Stimulated activated CD4-positive, alpha-beta T cell treated with anti-CD3 and anti-CD28 coated beads, TNF-alpha, amount 100 ng/mL, for 24 hours (primary cell): Measurements from ENCODE around the gene PDE6B.
"Not testable (repeated sequence)": the region's sequence is repeated elsewhere in the genome, so short reads cannot be mapped to it uniquely, and the experiment has no call there.

ENCODE experiments used
- DNase-seq, 3 experiments: peaks; one replicate each; pipeline ENCODE4 v3.0.0-alpha.2; 2020; ENCODE audit warnings: low read depth in 3 of 3

The PDE6B gene

DNA sequence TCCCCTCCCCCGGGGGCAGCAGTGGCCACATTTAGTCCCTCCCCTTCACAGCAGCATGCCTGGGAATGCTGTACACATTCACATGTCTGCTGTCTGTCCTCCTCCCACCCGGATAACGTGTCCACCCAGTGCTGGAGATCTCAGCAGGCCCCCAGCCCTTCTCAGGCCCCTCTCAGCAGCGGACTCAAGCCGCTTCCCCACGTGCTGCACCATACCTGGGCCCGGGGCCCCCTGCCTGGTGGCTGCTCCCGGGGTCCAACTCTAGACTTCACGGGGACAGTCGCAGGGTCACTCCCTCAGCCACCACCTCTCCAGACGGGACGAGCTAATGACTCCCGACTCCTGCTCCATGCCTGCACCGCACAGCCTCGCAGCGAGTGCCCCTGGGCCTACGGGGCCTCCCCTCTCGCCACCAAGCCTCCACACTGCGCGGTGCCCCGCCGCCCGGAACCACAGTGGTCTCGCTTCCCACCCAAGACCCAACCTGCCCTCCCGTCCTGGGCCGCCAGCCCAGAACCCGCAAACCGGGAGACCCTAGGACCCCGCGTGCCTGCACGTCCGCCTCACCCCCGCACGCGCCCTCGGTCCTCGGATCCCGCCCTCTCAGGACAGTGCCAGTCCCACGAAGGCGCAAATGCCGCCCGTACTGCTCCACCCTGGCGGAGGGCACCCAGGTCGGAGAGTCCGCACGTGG is 79.0 kb downstream of the PDE6B start:
- no peak for DNase-seq

DNA sequence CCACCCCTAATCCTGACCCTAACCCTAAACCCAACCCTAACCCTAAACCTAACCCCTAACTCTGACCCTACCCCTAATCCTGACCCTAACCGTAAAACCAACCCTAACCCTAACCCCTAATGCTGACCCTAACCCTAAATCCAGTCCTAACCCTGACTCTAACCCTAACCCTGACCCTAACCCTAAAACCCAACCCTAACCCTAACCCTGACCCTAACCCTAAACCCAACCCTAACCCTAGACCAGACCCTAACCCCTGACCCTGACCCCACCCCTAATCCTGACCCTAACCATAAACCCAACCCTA is 79.6 kb downstream of the PDE6B start:
- DNase-seq: no peak

DNA sequence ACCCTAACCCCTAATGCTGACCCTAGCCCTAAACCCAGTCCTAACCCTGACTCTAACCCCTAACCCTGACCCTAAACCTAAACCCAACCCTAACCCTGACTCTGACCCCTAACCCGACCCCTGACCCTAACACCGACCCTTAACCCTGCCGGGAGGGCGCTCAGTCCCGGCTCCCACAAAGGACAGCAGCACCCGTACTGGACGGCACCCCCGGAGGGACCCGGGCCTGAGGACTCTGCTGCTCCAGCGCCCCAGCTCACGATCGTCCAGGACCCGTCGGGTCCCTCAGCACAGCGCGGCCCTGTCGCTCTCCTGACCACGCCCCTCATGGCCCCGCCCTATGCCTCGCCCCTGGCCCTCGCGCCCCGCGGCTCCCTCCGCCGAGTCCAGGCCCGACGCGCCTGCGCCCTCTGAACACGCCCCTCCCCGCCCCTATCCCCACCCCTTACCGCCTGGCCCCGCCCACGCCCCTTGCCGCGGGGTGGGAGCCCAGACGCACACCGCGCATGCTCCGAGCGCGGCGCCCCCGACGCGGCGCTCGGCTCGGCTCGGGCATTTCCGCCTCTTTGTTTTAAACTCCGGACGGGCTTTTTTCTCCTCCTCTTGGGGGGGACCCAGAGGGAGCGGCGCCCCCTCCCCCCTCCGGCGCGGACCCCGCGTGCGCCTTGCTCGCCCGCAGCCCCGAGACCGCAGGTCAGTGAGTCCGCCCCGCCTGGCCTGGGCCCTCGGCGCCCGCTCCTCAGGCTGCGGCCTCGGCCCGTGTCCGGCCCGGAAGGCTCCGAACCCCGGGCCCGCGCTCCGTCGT is 80.1 kb downstream of the PDE6B start, which contains the start of gene PCGF3:
Gene PCGF3, plus strand, starts transcription at position 555 of the 805 bp plus-strand sequence. CDS start 27,849 bp downstream, outside the sequence.
- peak; percentile 94 to 97 (median 94) for DNase-seq

DNA sequence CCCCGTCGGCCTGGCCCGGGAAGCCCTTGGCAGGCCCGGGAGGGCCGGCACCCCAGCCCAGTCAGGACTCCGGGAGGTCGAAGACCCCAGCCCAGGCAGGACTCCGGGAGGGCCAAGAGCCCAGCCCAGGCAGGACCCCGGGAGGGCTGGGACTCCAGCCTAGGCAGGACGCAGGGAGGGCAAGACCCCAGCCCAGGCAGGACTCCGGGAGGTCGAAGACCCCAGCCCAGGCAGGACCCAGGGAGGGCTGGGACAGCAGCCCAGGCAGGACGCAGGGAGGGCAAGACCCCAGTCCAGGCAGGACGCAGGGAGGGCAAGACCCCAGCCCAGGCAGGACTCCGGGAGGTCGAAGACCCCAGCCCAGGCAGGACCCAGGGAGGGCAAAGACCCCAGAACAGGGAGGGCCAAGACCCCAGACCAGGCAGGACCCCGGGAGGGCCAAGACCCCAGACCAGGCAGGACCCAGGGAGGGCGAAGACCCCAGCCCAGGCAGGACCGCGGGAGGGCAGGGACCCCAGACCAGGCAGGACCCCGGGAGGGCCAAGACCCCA is 80.8 kb downstream of the PDE6B start:
- not testable (repeated sequence) for DNase-seq

DNA sequence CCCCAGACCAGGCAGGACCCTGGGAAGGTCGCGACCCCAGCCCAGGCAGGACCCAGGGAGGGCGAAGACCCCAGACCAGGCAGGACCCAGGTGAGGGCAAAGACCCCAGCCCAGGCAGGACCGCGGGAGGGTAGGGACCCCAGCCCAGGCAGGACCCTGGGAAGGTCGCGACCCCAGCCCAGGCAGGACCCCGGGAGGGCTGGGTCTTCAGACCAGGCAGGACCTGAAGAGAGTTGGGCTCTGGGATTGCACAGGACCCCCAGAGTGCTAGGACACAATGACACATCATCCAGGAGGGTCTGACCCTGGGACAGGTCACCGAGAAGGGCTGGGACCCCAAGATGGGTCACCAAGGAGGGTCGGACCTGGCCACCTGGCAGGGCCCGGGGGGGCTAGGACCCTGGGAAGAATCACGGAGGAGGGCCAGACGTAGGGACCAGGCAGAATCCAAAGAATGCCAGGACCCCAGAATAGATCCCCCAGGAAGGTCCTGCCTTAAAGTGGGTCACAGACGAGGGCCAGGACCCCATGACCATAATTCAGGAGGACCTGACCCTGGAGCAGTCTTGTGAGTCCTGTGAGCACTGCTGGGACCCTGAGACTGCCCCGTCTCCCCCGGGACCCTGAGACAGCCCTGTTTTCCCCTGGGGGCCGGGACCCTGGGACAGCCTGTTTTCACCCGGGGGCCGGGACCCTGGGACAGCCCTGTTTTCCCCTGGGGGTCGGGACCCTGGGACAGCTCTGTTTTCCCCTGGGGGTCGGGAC is 81.6 kb downstream of the PDE6B start:
- DNase-seq: no peak

DNA sequence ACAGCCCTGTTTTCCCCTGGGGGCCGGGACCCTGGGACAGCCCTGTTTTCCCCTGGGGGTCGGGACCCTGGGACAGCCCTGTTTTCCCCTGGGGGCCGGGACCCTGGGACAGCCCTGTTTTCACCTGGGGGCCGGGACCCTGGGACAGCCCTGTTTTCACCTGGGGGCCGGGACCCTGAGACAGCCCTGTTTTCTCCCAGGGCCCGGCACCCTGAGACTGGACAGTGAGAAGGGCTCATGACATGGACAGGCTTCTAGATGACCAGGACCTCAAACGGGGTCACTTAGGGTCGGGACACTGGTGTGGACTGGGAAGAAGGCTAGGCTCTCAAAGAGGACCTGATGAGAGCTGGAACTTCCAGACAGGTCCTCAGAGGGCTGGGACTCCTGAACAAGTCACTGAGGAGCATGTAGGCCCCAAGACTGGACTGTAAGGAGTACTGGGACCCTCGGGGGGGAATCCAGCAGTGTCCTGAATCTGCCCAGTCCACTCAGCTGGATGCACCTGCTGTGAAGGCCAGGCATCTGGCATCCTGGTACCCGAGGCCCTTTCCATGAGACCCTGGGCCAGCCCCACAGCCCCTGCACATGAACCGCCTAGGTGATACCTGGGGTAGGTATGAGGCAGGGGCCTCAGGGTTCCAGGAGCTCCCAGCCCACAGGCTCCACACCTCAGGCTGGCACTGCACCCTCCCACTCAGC is 82.7 kb downstream of the PDE6B start:
- no peak for DNase-seq

DNA sequence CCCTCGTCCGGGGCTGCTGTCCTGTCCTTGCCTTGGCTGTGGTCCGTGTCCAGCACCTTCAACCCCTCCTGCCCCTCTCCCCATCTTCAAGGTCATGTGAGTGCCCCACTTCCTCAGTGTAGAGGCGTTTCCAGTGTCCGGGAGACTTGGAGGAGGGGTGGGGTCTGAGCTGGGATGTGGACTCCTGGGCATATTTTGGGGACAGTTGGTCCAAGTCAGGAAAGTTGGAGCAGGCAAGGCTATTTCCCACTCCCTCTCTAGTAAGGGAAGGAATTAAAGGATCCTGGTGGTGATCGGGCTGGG is 83.2 kb downstream of the PDE6B start:
- no peak for DNase-seq

DNA sequence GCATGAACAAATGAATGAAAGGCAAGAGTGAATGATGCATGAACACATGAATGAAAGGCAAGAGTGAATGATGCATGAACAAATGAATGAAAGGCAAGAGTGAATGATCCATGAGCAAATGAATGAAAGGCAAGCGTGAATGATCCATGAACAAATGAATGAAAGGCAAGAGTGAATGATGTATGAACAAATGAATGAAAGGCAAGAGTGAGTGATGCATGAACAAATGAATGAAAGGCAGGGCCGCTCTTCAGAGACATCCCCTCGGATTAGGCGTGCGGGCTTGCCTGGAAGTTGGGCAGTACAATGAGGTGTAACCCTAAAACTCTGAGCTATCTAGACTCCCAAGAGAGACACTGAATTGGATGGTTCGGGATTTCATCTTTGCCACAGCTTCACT is 84.0 kb downstream of the PDE6B start:
- DNase-seq: no peak

DNA sequence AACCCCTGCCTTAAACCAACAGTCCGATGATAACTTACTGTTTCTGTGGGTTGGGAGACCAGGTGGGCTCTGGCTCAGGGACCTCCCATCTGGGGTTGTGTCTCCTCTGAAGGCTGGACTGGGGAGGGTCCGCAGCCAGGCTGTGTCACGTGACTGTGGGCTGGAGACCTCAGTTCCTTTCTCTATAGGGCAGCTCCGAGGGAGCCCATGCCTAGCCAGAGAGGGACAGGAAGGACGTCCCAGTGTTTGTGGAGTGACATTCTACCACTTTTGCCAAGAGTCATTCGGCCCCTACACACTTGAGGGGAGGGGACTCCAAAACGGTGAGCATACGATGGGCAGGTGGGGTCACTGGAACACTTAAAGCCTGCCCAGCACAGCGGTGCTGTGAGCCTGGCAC is 84.7 kb downstream of the PDE6B start:
- no peak for DNase-seq

DNA sequence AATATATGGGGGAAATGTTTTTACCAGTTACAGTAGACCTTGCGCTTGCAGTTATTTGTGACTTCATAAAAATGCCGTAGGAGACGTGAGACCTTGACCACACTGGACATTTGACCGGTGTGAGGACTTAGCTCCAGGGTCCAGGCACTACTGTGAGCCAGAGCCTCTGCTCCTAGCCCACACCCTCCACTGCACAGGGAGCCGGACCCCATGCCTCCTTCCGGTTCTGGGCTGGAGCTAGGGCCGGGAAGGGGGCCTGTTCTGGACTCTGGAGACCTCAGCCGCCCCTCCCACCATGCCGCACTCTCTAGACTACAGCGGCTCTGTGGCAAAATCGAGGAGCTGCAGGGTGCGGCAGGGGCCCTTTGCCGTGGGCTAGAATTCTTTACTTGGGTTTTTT is 85.5 kb downstream of the PDE6B start:
- no peak for DNase-seq

DNA sequence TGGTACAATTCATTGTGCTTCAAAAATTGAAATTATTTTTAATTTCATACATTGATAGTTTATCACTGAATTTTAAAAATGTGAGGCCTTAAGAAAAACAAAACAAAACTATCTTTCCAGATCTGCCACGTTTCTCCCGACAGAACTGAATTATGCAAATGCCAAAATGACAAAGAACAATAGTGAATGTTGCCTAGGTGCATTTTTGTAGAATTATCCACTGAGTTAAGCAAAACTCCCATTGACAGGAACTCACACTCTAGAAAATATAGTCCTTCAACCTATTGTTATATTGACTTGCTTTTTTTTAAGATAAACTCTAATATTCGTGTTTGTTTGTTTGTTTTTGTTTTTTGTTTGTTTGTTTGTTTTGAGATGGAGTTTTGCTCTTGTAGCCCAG is 86.7 kb downstream of the PDE6B start:
- DNase-seq: no peak

DNA sequence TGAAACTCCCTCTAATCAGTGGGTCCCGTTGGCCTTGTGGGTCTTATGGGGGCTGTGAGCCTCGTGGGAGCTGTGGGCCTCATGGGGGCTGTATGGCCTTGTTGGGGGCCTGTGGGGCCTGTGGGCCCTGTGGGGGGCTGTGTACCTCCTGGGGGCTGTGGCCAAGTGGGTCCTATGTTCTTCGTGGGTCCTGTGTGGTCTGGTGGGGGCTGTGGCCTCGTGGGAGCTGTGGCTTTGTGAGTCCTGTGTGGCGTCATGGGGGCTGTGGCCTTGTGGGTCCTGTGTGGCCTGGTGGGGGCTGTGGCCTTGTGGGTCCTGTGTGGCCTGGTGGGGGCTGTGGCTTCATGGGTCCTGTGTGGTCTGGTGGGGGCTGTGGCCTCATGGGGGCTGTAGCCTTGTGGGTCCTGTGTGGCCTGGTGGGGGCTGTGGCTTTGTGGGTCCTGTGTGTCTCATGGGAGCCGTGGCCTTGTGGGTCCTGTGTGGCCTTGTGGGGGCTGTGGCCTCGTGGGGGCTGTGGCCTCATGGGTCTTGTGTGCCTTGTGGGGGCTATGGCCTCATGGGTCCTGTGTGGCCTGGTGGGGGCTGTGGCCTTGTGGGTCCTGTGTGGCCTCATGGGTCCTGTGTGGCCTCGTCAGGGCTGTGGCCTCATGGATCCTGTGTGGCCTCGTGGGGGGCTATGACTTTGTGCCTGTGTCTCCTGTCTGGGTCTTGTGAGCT is 87.7 kb downstream of the PDE6B start:
- DNase-seq: no peak

DNA sequence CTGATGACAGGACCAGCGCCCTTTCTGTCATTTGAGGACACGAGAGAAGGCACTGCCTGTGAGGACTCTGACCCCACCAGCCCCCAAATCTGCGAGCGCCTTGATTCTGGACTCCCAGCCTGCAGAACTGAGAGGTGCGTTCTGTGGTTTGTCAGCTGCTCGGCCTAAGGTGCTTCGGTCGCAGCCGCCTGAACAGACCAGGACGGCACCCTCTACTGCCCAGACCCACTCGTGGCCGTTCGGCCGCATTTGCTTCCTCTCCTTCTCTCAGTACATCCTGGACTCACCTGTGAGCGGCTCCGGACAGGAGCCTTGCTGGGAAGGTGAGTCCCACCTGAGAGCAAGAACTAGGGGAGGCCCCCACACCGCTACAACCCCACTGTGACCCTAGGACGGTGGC is 88.7 kb downstream of the PDE6B start:
- DNase-seq: no peak

DNA sequence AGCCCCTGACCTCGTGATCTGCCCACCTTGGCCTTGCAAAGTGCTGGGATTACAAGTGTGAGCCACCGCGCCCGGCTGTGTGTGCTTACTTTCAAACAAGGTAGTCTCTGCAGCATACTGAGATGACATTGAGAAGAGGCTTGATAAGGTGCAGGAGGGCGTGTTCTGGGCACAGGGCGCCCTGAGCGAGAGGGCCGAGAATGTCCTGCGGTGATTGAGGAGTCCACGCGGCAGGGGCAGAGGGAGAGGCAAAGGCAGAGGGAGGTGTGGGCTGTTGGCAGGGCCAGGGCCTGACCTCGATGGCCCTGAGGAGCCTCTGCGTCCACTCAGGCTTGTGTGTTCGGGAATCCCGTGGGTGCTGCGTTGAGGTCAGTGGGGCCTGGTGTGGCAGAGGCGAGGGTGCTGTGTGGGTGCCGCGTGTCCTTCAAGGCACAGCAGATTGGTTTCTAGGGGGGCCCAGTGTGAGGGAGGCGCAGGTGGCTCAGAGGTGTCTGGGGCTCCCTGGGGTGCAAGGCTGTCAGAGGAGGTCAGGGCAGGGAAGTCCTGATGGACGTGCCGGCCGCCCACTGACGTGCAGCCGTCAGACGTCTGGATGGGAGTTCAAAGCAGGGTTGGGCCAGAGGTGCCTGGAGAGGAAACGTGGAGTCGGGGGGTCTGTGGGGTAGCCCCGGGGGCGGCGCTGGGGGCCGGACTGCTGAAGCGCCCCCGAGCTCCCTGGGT is 92.4 kb downstream of the PDE6B start:
- no peak for DNase-seq

DNA sequence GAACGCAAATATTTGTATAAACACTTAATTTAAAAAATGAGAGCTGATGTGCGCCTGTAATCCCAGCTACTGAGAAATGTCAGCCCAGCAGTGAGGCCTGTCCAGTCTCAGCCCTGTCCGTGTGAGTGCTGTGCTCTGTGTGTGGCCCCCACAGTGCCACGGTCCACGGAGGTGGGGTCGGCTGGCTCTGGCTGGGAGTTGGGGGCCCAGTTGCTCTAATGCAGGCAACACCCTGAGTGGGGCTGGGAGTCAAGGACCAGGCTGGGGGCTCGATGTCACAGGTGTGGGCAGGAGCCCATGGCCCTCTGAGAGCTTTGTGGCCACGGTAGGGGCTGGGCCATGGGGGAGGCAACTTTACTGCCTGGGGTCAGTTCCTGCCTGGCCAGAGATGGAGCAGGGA is 93.1 kb downstream of the PDE6B start:
- DNase-seq: no peak
